ENCODE data around the gene SNED1.

The SNED1 gene

DNA sequence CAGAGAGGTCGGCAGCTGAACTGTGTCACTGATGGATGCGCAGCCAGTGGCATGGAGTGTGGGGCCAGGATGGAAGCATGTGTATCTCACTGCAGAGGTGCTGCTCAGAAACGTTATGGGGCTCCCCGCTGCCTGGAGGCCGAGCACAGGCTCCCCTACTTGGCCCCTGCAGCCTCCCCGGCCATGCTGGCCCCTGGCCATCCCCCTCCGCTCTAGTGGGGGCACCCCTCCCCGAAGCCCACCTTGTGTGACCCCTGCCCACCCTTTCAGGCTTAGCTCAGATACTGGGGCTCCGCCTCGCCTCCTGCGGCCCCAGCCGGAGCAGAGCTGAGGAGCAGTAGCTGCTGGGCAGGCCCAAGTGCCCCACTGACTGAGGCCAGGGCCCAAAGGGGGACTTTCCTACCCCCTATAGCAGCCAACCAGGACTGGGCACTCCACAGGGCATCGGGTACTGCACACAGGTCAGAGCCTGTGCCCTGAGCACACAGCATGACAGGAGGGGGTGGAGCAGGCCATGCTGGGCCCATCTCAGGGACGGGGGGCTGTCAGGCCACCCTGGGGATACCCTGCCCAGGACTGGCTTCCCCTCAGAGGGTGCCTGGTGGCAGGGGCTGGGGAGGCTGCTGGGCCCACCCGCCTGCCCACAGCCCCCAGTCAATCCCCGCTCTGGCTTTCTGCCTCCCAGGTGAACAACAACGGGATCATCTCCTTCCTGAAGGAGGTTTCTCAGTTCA is 31.3 kb downstream of the SNED1 start:
- no peak for DNase-seq (ENCODE audit: low read depth in 3 of 3)

DNA sequence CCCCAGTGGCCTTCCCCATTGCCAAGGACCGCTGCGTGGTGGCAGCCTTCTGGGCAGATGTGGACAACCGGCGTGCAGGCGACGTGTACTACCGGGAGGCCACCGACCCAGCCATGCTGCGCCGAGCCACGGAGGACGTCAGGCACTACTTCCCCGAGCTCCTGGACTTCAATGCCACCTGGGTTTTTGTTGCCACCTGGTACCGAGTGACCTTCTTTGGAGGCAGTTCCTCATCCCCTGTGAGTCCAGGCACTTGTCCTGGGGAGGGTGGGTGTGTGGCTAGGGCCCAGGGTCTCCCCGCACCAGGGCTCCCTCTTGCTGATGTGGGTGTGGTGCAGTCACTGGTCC is 31.9 kb downstream of the SNED1 start:
- no peak for DNase-seq (ENCODE audit: low read depth in 3 of 3)

DNA sequence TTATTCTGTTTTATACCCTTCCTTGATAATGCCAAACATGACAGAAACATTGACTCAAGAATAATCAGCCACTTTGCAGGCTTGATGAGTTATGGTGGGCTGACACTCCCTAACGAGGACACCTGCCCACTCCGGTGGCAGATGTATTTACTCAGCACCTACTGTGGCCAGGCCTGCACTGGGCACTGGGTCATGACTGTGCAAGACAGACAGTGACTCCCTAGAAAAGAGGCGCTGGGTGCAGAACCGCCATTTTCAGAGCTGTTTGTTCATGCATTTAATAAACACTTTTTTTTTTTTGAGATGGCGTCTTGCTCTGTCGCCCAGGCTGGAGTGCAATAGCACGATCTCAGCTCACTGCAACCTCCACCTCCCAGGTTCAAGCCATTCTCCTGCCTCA is 32.5 kb downstream of the SNED1 start:
- no peak for DNase-seq (ENCODE audit: low read depth in 3 of 3)

DNA sequence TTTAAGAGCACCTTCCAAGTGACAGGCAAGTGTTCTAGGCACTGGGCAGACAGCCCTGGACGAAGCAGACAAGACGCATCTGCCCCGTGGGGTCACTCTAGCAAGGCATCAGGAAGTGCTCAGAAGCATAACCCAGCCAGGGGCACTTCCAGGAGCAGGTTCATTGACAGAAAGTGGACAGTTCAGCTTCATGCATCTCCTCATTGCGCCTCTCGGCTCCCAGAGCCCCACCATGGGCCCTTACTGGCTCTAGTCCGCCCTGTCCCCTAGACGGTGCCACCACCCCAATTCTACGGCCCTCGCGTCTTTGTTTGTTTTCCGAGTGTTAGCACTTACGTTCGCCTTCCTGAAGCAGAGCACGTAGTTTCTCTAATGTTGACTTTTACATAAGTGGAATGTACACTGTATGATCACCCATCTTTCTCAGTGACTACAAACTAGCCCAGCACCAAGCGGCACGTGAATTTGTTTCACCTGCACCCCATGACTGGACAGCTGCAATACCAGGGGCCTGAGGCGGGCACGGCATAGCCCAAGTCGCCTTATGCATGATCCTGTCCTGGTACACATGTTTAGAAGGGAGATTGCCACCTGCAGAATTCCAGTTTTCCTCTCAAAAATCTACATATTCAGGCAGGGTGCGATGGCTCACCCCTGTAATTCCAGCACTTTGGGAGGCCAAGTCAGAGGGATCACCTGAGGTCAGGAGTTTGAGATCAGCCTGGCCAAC is 33.2 kb downstream of the SNED1 start:
- no peak for DNase-seq (ENCODE audit: low read depth in 3 of 3)

DNA sequence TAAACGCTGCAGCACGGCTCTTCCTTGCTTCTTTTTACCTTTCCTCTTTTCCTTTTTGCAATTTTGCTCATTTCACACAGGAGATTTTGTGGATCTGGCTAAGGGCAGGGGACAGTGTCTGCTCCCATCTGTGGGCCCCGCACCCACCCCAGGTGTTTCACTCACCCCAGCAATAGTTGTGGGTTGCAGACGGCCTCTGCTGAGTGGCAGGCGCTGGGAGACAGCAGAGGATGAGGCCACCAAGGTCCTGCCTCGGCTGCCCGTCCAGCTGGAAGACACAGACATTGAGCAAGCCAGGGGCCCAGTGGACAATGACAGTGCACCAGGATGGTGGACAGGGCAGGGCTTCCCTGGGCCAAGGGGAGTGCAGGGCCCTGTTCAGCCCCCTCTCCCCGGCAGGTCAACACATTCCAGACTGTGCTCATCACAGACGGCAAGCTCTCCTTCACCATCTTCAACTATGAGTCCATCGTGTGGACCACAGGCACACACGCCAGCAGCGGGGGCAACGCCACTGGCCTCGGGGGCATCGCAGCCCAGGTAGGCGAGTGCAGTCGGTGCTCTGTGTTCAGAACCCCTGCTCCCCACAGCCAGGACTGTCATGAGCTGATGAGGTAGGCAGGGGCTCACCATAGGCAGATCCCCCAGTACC is 35.0 kb downstream of the SNED1 start:
- DNase-seq (ENCODE audit: low read depth in 3 of 3) = no peak

DNA sequence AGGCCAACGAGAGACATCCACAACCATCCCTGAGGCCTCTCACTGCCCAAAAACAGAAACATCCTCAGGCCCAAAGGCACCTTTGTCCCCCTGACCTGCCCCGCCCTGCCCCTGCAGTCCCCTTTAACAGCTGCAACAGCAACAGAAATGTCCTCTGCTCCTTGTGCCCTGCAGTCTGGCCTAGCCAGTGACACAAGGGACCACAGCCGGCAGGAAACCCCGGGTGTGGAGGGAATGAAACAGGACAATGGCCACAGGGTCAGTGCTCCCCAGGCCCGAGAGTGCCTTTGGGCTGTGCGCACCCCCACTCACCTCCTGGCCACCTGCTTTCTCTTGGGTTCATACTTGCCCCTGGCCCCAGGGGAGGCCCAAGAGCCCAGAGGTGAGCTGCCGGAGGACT is 35.6 kb downstream of the SNED1 start:
- no peak for DNase-seq (ENCODE audit: low read depth in 3 of 3)

DNA sequence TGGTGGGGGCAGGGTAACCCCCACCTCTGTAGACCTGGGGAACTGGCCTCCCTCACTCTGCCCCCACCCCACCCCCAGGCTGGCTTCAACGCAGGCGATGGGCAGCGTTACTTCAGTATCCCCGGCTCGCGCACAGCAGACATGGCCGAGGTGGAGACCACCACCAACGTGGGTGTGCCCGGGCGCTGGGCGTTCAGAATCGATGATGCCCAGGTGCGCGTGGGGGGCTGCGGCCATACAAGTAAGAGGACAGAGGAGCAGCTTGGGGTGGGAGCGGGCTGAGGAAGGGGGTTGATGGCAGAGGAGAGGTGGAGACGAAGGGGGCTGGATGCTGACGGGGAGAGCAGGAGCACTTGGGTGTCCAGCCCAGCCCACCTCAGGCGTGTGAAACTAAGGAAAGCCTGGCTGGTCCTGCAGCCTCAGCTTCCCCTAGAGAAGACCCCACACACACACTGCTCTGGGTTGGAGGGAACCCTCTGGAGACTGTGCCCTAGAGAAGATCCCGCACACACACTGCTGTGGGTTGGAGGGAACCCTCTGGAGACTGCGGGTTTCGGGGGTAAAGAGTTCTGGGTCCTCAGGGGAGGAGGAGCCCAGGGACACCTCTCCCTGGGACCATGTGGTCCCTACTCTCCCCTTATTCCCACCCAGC is 36.2 kb downstream of the SNED1 start:
- no peak for DNase-seq (ENCODE audit: low read depth in 3 of 3)

DNA sequence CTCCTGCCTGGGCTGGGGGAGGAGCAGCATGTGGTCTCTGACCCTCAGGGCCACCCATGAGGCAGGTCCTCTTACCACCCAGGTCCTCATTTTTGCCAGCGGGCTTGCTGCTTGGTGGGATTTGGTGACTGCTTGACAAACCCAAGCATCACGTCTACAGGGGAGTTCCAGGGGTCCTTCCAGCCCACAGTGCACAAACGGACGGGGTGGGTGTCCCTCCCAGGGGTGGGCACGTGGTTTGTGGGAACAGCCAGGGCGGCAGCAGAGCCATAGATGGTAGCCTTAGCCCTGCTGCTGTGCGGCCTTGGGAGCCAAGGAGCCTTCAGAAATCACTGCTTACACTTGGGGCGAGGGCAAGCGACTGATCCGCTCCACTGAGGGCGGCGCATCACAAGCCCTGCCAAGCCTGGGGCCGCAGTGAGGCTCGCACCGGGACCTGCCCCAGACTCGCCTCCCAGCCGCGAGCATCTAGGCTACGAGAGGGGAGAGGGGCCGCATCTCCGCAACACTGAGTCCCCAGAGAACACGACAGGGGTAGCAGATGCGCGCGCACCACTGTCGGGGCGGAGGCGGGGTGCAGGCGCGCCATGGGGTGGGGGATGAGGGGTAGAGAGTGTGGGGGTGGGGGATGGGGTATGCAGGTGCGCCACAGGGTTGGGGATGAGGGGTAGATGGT is 36.9 kb downstream of the SNED1 start:
- DNase-seq (ENCODE audit: low read depth in 3 of 3) = peak in 2 of 3 experiments; percentile 11 to 16

DNA sequence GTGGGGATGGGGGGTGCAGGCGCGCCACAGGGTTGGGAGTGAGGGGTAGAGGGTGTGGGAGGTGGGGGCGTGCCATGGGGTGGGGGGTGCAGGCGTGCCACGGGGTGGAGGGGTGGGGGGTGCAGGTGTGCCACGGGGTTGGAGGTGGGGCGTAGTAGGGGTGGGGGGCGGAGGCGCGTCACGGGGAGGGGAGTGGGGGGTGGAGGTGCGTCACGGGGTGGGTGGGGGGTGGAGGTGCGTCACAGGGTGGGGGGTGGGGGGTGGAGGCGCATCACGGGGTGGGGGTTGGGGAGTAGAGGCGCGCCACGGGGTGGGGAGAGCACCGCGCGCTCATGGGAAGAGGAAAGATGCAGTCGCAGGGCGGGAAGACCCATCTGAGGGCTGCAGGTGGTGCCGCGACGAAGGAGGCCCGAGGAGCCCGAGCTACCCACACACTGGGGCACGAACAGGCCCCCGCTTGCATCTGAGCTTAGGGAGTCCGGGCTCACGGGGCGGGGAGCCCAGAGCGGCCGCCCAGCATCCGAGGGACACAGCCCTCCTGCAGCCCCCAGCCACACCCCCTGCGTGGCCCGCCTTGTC is 37.5 kb downstream of the SNED1 start:
- peak in 1 of 3 experiments; percentile 13 for DNase-seq (ENCODE audit: low read depth in 3 of 3)

DNA sequence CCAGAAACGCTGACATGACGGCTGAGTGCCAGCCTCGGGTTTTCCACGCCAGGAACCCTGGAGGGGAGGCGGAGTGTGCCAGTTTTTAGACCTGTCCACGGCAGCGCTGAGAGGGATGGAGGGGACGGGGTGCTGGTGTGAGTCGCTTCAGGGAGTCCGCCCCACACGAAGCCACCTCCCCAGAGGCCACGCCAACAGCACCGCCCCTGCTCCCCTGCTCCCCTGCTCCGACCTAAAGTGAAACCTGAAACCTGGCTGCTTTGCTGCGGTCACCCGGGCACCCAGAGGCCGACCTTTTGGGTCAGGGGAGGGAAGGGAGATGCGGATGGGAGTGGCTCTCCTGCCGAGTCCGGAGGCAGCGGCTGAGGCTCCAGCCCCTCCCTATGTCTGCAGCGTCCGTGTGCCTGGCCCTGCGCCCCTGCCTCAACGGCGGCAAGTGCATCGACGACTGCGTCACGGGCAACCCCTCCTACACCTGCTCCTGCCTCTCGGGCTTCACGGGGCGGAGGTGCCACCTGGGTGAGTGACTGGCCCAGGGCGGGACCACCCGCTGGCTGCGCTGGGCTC is 38.1 kb downstream of the SNED1 start:
- DNase-seq (ENCODE audit: low read depth in 3 of 3) = peak in 2 of 3 experiments; percentile 24 to 29

DNA sequence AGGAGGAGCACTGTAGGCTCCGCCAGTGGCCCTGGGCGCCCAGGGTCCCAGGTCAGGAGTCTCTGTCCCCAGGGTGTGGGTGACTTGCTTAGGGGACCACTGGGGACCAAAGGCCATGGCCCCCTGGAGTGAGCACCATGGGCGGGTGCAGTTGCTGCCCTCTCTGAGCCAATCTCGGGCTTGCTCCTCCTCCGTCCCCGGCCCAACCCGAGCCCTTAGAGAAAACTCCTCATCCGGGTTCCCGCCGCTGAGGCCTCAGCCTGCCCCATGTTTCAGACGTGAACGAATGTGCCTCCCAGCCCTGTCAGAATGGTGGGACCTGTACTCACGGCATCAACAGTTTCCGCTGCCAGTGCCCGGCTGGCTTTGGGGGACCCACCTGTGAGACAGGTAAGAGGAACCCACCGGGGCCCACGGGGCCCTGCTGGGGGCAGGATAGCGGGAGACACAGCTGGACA is 38.6 kb downstream of the SNED1 start:
- no peak for DNase-seq (ENCODE audit: low read depth in 3 of 3)

DNA sequence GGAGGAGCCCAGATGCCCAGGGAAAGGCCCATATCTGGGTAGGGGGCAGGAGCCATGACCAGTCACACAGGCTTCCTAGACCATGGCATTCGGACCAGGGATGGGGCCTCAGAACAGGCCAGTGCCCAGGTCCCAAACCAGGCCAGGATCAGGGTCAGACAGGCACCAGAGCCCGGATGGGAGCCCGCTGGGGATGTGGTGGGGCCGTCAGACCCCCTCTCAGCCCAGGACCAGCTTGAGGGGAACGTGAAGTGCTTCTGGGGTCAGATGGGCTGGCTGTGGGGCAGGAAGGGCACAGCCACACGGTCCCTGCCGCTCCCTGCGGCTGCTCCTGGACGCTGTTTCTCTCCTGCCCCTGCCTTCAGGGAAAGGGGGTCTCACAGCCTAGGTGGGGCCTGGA is 39.1 kb downstream of the SNED1 start:
- DNase-seq (ENCODE audit: low read depth in 3 of 3) = no peak

DNA sequence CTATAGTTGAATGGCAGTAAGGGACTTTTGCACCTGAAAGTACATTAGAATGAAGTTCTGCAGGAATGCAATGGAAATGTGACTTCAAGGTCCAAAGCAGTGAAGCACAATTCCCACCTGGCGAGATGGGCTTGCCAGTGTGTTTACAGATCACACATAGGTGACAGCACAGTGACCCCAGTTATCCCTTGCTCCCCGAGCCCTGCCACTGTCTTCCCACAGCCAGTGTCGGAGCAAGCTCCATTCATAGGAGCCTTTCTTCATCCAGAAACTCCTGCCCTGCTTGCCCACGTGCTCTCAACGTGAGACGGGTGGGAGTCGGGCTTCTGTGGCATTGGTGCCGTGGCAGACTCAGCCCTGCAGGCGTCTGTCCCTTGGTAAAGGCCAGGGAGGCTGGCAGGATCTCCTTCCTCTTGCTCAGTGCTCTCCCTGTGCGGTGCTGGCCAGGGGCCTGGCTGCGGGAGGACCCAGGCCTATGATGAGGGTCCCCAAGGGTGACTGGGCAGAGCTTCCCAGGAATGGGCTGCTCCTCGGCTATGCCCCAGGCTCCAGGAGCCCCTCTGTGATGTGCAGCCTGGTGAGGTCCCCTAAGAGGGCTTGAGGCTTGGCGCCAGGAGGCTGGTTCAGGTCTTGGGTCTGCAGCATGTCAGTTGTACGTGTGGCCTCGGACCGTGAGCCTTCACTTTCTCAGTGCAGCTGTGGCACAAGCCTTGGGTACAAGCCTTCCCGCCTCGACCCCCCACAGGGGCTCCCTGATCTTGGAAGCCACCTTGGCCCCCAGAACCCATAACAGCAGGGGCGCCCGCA is 40.2 kb downstream of the SNED1 start:
- no peak for DNase-seq (ENCODE audit: low read depth in 3 of 3)

DNA sequence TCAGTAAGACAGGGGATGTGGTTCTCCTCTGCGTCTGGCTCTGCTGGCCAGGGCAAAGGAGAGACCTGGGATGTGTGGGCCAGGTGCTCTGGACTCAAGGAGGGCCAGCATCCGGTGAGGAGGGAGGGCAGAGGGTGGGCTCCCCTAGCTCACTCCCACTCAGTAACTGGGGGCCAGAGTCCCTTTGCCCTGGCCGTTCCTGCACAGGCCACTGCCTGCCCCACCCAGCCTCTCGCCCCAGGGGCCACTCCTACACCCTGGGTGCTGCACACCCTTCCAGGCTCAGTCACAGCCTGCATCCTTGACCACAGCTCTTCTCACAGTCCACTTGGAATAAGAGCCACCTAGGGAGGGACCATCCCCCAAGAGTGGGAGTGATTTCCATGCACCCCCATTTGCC is 41.0 kb downstream of the SNED1 start:
- no peak for DNase-seq (ENCODE audit: low read depth in 3 of 3)

DNA sequence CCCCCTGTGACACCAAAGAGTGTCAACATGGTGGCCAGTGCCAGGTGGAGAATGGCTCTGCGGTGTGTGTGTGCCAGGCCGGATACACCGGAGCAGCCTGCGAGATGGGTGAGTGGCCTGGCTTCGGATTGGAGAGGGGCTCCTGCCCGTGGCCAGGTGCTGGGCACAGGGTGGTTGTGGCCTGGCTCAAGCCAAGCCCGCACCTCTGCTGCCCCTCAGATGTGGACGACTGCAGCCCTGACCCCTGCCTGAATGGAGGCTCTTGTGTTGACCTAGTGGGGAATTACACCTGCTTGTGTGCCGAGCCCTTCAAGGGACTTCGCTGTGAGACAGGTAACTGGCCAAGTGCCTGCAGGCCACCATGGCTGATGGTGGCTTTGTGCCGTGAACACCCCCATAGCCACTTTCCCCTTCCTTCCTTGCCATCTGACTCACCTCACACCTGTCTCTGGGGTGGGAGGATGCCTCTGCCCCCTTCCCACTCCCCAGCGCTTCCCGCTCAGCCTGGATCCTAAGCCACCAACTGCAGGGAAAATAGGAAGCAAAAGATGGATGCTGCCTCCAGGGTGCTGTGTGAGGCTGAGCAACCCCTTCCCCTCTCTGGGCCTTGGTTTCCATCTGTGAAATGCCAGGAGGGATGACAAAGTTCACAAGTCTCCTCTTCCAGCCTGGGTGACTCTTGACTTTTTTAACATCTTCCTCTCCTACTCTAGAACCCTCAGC is 41.8 kb downstream of the SNED1 start:
- DNase-seq (ENCODE audit: low read depth in 3 of 3) = no peak

DNA sequence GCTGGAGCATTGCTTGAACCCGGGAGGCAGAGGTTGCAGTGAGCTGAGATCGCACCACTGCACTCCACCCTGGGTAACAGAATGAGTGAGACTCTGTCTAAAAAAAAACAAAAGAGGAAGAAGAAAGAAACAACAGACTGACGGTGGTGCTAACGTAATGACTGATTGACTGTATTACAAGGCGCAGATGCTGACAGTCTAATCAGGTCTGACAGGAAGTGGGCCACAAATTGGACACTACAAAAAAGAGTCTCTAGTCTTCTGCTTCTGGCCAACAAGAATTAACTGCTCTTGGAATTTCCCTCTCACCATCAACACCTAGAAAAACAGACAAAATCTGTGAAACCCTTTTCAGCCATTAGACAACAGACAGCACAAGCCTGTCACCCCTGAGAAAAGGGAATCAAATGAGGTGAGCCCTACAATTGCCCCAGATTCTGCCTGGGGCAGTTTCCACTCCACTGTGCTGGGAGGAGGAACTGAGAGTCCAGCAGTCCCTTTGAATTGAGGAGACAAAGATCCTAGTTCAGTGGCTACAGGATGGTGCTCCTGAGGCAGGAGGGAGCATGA is 43.3 kb downstream of the SNED1 start:
- no peak for DNase-seq (ENCODE audit: low read depth in 3 of 3)

DNA sequence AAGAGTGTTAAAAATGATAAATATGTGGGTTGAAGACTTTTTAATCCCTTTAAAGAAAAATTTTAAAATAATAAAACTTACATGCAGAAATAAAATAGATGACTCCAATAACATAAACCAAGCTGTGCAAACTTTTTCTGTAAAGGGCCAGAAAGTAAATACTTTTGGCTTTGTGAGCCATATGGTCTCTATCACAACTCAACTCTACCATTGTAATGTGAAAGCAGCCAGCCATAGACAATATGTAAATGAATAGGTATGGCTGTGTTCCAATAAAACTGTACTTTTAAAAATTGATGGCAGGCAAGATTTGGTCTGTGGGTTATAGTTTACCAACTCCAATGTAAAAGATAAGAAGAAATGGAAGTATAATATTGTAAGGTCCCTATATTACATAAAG is 45.2 kb downstream of the SNED1 start:
- no peak for DNase-seq (ENCODE audit: low read depth in 3 of 3)

DNA sequence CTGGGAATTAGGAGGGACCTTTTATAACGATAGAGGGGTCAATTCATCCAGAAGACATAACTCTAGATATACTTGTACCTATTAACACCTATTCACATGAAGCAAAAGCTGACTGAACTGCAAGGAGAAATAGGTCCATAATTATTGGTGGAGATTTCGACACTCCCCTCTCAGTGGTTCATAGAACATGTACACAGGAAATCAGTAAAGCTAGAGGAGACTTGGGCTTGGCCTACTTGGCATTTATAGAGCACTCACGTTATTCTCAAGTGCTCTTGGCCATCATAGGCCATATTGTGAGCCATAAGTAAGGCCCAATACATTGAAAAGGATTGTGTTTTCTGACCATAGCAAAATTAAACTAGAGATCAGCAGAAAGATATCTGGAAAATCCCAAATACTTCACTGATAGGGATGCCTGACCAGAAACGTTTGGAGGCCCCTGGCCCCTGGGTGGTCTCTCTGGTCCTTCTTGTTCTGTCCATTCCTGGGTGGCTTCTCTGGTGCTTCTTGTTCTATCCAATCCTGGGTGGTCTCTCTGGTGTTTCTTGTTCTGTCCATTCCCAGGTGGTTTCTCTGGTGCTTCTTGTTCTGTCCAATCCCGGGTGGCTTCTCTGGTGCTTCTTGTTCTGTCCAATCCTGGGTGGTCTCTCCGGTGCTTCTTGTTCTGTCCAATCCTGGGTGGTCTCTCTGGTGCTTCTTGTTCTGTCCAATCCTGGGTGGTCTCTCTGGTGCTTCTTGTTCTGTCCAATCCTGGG is 49.0 kb downstream of the SNED1 start:
- no peak for DNase-seq (ENCODE audit: low read depth in 3 of 3)

All from stimulated activated CD4-positive, alpha-beta T cell treated with anti-CD3 and anti-CD28 coated beads, TNF-alpha, amount 100 ng/mL, for 4 hours (primary cell).